ENCODE results near the gene ZFHX2. TPM values are rescaled to one million over a fixed set of nuclear protein-coding genes. Genes with fewer than 3 reads are reported as not detected.

Gene ZFHX2
- total and polyA plus RNA-seq, 2 of the 13 experiments (the other 11 are each of a cell fraction or from before 2014, with no cell fraction given): 0.17 to 0.44 TPM

DNA sequence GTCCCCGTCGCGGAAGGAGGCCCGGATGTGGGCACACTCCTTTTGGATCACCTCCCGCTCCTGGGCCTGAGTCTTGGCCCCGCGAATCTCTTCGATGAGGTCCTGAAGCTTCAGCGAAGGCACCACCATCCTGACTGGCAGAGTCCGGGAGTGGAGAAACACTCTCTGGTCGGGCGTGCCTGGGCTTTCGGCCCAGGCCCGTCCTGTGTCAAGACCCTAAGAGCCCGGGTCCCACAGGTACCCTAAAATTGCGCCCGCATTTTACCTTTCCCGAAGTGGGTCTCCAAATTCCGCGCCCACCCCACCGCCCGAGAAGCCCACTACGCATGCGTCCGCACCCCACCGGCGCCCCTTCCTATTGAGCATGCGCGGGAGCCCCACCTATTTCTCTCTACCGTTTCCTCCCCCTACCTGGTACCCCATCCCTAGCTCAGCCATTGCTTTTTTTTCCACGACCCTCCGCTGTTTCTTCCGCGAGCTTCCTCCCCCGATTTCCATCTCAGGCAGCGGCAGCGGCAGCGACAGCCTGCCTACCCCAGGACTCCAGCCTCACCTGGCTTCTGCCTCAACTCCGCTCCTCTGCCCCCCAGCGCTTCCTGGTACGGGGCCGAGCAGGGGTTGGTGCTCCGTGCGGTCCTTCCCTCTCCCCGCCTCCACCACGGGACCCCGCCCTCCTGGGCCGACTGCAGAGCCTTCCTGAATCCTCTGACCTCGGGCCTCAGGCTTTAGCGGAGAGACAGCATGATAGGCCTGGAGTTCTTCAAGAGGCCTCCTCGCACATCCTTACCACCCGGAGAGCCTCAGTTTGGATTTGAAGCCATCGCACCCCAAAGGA, 15.8 kb upstream of the ZFHX2 start, which contains the start of gene AP1G2 (continued):
- TF ChIP-seq MAZ (IDR thresholded peaks at IDR 0.05; ENCODE audit: borderline replicate concordance, low read depth, low read length) (peak; percentile 98), MAZ (CRISPR knock-in tag; IDR thresholded peaks at IDR 0.05; ENCODE audit: low read depth) (peak; percentile 96), HNRNPL (IDR thresholded peaks at IDR 0.05; ENCODE audit: low read depth, low read length) (peak; percentile 64), ZNF10 (CRISPR knock-in tag; IDR thresholded peaks at IDR 0.05; ENCODE audit: borderline replicate concordance, low read depth) (peak; percentile 28; the same call in 1 of the 2 replicates), ZNF232 (CRISPR knock-in tag; IDR thresholded peaks at IDR 0.05; ENCODE audit: borderline replicate concordance) (peak; percentile 80; the same call in 1 of the 2 replicates), SRY (CRISPR knock-in tag; IDR thresholded peaks at IDR 0.05) (peak; percentile 97), NR2C2 (CRISPR knock-in tag; IDR thresholded peaks at IDR 0.05; ENCODE audit: borderline replicate concordance) (peak; percentile 83), NCOA2 (CRISPR knock-in tag; IDR thresholded peaks at IDR 0.05) (peak; percentile 76), ZNF550 (CRISPR knock-in tag; IDR thresholded peaks at IDR 0.05; ENCODE audit: borderline replicate concordance) (peak; percentile 85; the same call in 1 of the 2 replicates), FLYWCH1 (CRISPR knock-in tag; IDR thresholded peaks at IDR 0.05) (no peak), RBAK (CRISPR knock-in tag; IDR thresholded peaks at IDR 0.05) (peak; percentile 74; the same call in 1 of the 2 replicates), MAFG (CRISPR knock-in tag; IDR thresholded peaks at IDR 0.05) (no peak), KLF15 (CRISPR knock-in tag; IDR thresholded peaks at IDR 0.05; ENCODE audit: borderline replicate concordance) (peak; percentile 76; the same call in 1 of the 2 replicates), RARG (CRISPR knock-in tag; IDR thresholded peaks at IDR 0.05; ENCODE audit: low read depth) (0 out of 2 replicates have a peak, but pooled peaks have one; percentile 94), GATA4 (IDR thresholded peaks at IDR 0.05; ENCODE audit: borderline replicate concordance, low read depth) (peak; percentile 87), ZNF556 (CRISPR knock-in tag; IDR thresholded peaks at IDR 0.05; ENCODE audit: borderline replicate concordance) (peak; percentile 99), ETV5 (CRISPR knock-in tag; IDR thresholded peaks at IDR 0.05; ENCODE audit: borderline replicate concordance) (peak; percentile 85), NPAS2 (CRISPR knock-in tag; IDR thresholded peaks at IDR 0.05; ENCODE audit: borderline replicate concordance) (no peak), NFKBIZ (CRISPR knock-in tag; IDR thresholded peaks at IDR 0.05) (no peak), ZNF34 (CRISPR knock-in tag; IDR thresholded peaks at IDR 0.05; ENCODE audit: borderline replicate concordance) (peak; percentile 99), ZNF468 (CRISPR knock-in tag; IDR thresholded peaks at IDR 0.05) (peak; percentile 68; the same call in 1 of the 2 replicates), ZNF570 (CRISPR knock-in tag; IDR thresholded peaks at IDR 0.05; ENCODE audit: borderline replicate concordance) (peak; percentile 94; the same call in 1 of the 2 replicates), NFRKB (IDR thresholded peaks at IDR 0.05) (no peak; the same call in 1 of the 2 replicates)
- TF ChIP-seq, protein P1, sequence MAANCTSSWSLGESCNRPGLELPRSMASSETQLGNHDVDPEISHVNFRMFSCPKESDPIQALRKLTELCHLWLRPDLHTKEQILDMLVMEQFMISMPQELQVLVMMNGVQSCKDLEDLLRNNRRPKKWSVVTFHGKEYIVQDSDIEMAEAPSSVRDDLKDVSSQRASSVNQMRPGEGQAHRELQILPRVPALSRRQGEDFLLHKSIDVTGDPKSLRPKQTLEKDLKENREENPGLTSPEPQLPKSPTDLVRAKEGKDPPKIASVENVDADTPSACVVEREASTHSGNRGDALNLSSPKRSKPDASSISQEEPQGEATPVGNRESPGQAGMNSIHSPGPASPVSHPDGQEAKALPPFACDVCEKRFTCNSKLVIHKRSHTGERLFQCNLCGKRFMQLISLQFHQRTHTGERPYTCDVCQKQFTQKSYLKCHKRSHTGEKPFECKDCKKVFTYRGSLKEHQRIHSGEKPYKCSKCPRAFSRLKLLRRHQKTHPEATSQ (CRISPR knock-in tag; IDR thresholded peaks at IDR 0.05; ENCODE audit: borderline replicate concordance): peak; percentile 51; the same call in 1 of the 2 replicates
- TF ChIP-seq, protein P2, sequence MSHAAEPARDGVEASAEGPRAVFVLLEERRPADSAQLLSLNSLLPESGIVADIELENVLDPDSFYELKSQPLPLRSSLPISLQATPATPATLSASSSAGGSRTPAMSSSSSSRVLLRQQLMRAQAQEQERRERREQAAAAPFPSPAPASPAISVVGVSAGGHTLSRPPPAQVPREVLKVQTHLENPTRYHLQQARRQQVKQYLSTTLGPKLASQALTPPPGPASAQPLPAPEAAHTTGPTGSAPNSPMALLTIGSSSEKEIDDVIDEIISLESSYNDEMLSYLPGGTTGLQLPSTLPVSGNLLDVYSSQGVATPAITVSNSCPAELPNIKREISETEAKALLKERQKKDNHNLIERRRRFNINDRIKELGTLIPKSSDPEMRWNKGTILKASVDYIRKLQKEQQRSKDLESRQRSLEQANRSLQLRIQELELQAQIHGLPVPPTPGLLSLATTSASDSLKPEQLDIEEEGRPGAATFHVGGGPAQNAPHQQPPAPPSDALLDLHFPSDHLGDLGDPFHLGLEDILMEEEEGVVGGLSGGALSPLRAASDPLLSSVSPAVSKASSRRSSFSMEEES (CRISPR knock-in tag; IDR thresholded peaks at IDR 0.05): peak; percentile 77; the same call in 1 of the 2 replicates
- TF ChIP-seq, protein P3, sequence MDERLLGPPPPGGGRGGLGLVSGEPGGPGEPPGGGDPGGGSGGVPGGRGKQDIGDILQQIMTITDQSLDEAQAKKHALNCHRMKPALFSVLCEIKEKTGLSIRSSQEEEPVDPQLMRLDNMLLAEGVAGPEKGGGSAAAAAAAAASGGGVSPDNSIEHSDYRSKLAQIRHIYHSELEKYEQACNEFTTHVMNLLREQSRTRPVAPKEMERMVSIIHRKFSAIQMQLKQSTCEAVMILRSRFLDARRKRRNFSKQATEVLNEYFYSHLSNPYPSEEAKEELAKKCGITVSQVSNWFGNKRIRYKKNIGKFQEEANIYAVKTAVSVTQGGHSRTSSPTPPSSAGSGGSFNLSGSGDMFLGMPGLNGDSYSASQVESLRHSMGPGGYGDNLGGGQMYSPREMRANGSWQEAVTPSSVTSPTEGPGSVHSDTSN (CRISPR knock-in tag; IDR thresholded peaks at IDR 0.05): 0 out of 2 replicates have a peak, but pooled peaks have one; percentile 21

Data from HepG2 (cell line).